NOMO-1 treated with dmso at 0.1 percent for 144 hours (cell line): ENCODE measurements around the gene NFE2L1.
"Not testable (repeated sequence)": the region's sequence is repeated elsewhere in the genome, so short reads cannot be mapped to it uniquely, and the experiment has no call there.

ENCODE experiments used
- DNase-seq: peaks from one replicate; lab custom pipeline; 2025; ENCODE audit not compliant: unreplicated experiment; lab: John Stamatoyannopoulos, UW

The NFE2L1 gene, protein sequence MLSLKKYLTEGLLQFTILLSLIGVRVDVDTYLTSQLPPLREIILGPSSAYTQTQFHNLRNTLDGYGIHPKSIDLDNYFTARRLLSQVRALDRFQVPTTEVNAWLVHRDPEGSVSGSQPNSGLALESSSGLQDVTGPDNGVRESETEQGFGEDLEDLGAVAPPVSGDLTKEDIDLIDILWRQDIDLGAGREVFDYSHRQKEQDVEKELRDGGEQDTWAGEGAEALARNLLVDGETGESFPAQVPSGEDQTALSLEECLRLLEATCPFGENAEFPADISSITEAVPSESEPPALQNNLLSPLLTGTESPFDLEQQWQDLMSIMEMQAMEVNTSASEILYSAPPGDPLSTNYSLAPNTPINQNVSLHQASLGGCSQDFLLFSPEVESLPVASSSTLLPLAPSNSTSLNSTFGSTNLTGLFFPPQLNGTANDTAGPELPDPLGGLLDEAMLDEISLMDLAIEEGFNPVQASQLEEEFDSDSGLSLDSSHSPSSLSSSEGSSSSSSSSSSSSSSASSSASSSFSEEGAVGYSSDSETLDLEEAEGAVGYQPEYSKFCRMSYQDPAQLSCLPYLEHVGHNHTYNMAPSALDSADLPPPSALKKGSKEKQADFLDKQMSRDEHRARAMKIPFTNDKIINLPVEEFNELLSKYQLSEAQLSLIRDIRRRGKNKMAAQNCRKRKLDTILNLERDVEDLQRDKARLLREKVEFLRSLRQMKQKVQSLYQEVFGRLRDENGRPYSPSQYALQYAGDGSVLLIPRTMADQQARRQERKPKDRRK

GRCh38 chr17:48047741-48048383 lies at the start of gene NFE2L1:
NFE2L1 (plus strand) TSS chr17:48048359; CDS start chr17:48051119, 2,760 bp downstream.
- DNase-seq: peak; percentile 99

DNA sequence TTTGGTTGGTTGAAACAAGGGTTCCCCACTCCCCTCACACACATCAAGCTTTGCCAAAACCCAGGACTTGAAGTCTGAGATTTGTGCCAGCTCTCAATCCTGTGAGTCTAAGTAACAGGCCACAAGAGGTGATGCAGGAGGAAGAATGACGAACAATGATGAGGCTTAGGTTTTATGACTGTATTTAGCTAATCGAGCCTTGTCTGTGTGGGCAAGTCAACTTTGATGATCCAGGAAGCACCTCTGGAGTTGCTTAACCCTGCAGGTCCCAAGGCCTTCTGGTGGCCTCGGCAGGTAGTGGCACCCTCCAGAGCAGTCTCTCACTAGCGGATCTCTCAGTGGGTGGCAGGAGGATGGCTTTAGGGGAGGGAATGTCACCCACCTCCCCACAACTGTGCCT lies 48.6 kb upstream of the NFE2L1 start:
- DNase-seq: peak; percentile 22

- DNase-seq: no peak
These were observed 47.0 kb upstream of the NFE2L1 start for GRCh38 chr17:48001197-48001596.

GRCh38 chr17:48001657-48002056 lies 46.5 kb upstream of the NFE2L1 start:
- not testable (repeated sequence) for DNase-seq

- peak; percentile 49 for DNase-seq
These were observed 45.8 kb upstream of the NFE2L1 start for GRCh38 chr17:48002266-48002915.

GRCh38 chr17:48002916-48003416 lies 45.2 kb upstream of the NFE2L1 start:
- DNase-seq: no peak

DNA sequence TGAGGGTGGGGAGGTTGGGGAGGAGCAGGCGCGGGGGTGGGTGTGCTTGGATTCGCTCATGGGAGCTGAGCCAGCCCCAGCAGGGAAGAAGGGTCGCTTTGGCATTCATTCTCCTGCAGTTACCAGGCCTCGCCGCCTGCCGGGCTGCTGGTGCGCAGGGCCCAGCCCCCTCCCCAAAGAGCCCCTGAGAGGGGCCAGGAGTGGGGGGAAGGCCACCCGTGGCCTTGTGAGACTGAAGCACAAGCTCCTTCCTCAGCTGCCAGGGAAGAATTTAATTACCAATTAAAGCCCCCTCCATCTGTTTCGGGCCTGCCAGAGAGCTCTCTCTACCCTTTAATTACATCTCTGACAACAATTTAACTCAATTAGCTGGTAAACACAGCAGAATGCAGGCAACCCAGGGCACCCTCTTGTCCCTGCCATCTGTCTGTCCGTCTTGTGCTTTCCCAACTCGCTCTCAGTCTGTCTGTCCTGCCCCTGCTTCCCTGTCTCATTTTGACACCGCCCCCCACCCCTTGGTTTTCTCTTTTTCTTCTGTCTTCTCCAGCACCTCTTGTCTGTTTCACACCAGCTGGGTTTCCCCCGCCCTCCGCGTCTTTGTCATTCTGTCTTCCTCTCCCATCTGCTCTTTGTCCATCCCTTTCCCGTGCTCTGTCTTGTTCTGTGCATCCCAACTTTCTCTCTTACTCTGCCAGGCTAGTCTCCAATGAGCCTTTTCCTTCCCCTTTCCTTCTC lies 44.6 kb upstream of the NFE2L1 start:
- no peak for DNase-seq

GRCh38 chr17:48004983-48005382 lies 43.2 kb upstream of the NFE2L1 start:
- DNase-seq: no peak

DNA sequence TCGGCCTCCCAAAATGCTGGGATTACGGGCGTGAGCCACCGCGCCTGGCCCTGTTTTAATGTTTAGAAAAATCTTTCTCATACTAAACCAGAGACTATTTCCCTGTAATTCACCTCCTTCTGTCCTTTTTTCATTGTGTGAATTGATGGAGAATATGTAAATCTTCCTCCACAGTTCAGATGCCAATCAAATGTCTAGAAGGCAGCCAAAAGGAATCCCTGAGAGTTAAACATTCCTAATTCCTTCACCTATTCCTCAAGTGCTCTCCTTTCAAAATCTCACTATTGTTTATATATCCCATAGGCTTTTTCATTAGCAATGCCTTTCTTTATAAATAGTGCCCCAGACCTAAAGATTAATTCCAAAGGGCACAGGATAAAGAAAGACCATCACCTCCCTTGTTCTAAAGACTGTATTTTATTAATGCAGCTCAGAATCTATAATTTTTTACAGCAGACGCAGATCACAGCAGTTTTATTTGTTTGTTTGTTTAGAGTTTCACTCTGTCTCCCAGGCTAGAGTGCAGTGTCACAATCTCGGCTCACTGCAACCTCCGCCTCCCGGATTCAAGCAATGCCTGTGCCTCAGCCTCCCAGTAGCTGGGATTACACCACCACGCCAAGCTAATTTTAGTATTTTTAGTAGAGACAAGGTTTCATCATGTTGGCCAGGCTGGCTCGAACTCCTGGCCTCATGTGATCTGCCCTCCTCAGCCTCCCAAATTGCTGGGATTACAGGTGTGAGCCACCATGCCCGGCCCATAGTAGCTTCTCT lies 41.0 kb upstream of the NFE2L1 start:
- DNase-seq: no peak

DNA sequence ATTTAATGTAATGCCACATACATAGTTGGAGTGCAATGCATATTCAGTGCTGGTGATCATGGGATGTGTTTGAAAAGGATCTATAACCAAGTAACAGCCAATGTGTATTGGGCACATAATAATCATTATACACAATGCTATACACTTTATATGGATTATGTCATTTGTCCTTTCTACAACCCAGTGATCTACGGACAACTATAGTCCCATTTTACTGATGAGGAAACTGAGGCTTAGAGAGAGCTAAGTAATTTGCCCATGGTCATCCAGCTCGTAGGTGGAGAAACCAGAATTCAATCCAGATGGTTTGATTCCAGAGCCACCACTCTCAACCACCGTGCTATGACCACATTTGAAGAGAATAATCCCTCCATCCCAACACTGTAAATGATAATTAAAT lies 38.0 kb upstream of the NFE2L1 start:
- DNase-seq: no peak

- peak; percentile 69 for DNase-seq
These were observed 36.6 kb upstream of the NFE2L1 start for GRCh38 chr17:48011405-48012150.

DNA sequence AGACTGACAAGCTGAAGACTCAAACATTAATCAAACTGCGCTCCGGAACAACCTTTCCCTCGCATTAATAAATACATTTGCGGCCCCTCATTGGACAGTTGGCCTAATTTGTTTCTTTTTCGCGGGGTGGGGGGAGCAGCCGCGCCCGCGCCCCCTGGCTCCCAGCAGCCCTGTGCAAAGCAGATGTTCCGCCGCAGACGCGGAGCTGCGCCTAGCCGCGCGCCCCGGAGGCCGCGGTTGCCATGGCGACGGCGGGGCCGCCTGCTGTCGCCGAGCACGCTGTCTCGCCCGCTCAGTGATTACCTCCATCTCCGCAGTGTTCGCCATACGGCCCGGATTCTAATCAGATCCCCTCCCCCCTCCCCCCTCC lies 36.0 kb upstream of the NFE2L1 start:
- DNase-seq: peak; percentile 16

GRCh38 chr17:48012654-48013053 lies 35.5 kb upstream of the NFE2L1 start:
- DNase-seq: no peak

- DNase-seq: no peak
These were observed 34.1 kb upstream of the NFE2L1 start for GRCh38 chr17:48013876-48014594.

DNA sequence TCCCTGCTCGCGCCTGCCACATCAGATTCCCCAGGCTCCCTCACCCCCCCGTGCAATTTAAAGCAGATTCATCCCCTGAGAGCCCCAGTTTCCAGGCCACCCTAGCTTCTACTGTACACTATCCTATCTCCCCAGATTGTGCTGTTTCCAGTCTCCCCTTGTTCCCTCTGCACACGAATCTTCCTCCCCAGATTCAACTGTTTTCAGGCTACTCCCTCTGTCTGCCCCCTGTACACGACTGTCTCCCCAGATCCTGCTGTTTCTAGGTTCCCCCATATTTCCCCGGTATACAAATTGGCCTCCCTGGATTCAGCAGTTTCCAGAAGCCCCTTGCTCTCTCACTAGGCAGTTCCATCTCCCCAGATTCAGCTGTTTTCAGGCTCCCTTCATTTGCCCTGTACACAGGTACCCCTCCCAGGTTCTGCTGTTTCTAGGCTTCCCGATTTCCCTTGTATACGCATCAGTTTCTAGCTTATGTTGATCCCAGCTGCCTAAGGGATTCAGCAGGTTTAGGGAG lies 33.5 kb upstream of the NFE2L1 start:
- DNase-seq: no peak

DNA sequence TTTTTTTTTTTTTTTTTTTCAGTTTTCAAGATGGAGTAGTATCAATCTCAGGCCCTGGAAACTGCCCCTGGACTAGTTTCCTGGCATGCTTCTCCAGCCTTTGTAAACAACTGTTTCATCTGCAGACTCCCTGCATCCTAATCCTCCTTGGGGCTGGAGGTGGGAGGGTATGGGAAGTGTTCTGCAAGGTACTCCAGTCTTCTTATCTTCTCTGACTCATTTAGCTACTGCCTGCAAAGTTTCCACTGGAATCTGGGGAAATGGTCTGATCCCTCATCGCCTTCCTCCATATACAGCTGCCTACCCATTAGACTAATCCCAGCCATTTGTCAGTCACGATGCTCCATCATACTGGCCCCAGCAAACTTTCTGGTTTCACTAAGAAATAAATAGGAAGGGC lies 32.0 kb upstream of the NFE2L1 start:
- DNase-seq: no peak

DNA sequence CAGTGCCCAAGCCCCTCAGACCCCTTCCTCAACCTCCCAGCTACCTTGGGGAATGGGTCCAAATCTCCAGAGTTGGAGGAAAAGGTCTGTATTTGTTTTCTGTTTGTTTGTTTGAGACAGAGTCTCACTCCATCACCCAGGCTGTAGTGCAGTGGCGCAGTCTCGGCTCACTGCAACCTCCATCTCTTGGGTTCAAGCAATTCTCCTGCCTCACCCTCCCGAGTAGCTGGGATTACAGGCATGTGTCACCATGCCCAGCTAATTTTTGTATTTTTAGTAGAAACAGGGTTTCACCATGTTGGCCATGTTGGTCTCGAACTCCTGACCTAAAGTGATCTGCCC lies 30.4 kb upstream of the NFE2L1 start:
- DNase-seq: not testable (repeated sequence)

GRCh38 chr17:48021934-48022333 lies 26.2 kb upstream of the NFE2L1 start:
- DNase-seq: no peak
